Fibroblast of lung (primary cell): ENCODE measurements around the gene NAB2. TPM values are rescaled to one million over a fixed set of nuclear protein-coding genes. Genes with fewer than 3 reads are reported as not detected.

ENCODE experiments used
- DNase-seq, 2 donors: peaks; one replicate each; pipeline versions ENCODE4 v3.0.0 to v3.0.0-alpha.2; 2010; ENCODE audit warnings: low read depth in 2 of 2
- H2AFZ ChIP-seq: 2 replicates; pipeline ENCODE4 v1.5.1; 2012; ENCODE audit warnings: low read length, control low read depth, inconsistent platforms
- H3K27ac ChIP-seq: 2 replicates; pipeline ENCODE4 v1.5.1; 2011; ENCODE audit warnings: low read length, control low read depth; ENCODE audit not compliant: insufficient read depth
- H3K27me3 ChIP-seq: 2 replicates; pipeline ENCODE4 v1.5.1; 2011; ENCODE audit warnings: mild to moderate bottlenecking, low read length; ENCODE audit not compliant: control insufficient read depth, insufficient read depth
- H3K36me3 ChIP-seq: 2 replicates; pipeline ENCODE4 v1.5.1; 2011; ENCODE audit warnings: low read length; ENCODE audit not compliant: control insufficient read depth, insufficient read depth
- H3K4me1 ChIP-seq: 2 replicates; pipeline ENCODE4 v1.5.1; 2011; ENCODE audit warnings: low read length; ENCODE audit not compliant: control insufficient read depth, insufficient read depth; ENCODE audit errors: extremely low read depth
- H3K4me2 ChIP-seq: 2 replicates; pipeline ENCODE4 v1.5.1; 2011; ENCODE audit warnings: low read length, control low read depth; ENCODE audit not compliant: insufficient read depth; ENCODE audit errors: extremely low read depth
- H3K4me3 ChIP-seq, 4 experiments: fragments of 200-600 bp in 1 of 4; sonication (generic) in 1 of 4; replicated peaks in 1 of 4; 2 replicates each; pipeline ENCODE4 v1.5.1; 2011 to 2016; ENCODE audit warnings: low read length in 4 of 4, low read depth in 3 of 4, mild to moderate bottlenecking in 3 of 4, control low read depth in 2 of 4, inconsistent platforms in 1 of 4, mixed read lengths in 1 of 4; ENCODE audit not compliant: insufficient read depth in 1 of 4; ENCODE audit errors: control extremely low read depth in 1 of 4
- H3K79me2 ChIP-seq: 2 replicates; pipeline ENCODE4 v1.5.1; 2012; ENCODE audit warnings: mild to moderate bottlenecking, low read length, inconsistent platforms; ENCODE audit not compliant: control insufficient read depth, insufficient read depth
- H3K9ac ChIP-seq: 2 replicates; pipeline ENCODE4 v1.5.1; 2011; ENCODE audit warnings: mild to moderate bottlenecking, low read length, control low read depth; ENCODE audit not compliant: insufficient read depth
- H3K9me3 ChIP-seq: 2 replicates; pipeline ENCODE4 v1.5.1; 2012; ENCODE audit warnings: low read depth, low read length; ENCODE audit not compliant: control insufficient read depth, insufficient read depth
- H4K20me1 ChIP-seq: 2 replicates; pipeline ENCODE4 v1.5.1; 2011; ENCODE audit warnings: low read length; ENCODE audit not compliant: control insufficient read depth, insufficient read depth; ENCODE audit errors: extremely low read depth
- EZH2 ChIP-seq: IDR thresholded peaks from 2 replicates; pipeline ENCODE4 v1.5.1; 2012; ENCODE audit warnings: low read length, control low read depth, mild to moderate bottlenecking; ENCODE audit errors: missing control alignments
- polyA plus RNA-seq, 2 donors: library from polyadenylated mRNA; depleted of rRNA in 1 of 2; stranded (reverse) in 1 of 2; unstranded in 1 of 2; fragments of >200 nt; gene quantifications; 2 replicates each; pipeline ENCODE4 v1.2.1, GENCODE V29; 2011 to 2012; ENCODE audit warnings: missing spikeins in 1 of 2
- total RNA-seq: library from RNA; depleted of rRNA; stranded (reverse); fragments of >200 nt; gene quantifications from 2 replicates; pipeline ENCODE4 v1.2.1, GENCODE V29; 2014
- TF ChIP-seq, protein P1 (sequence below), 2 donors: IDR thresholded peaks in 1 of 2; conservative IDR thresholded peaks in 1 of 2; 1 replicate in 1 of 2; 2 replicates in 1 of 2; pipeline ENCODE4 v1.5.1; 2011 to 2012; ENCODE audit warnings: low read length in 2 of 2, control low read depth in 1 of 2, inconsistent platforms in 1 of 2, low read depth in 1 of 2, mild to moderate bottlenecking in 1 of 2

The NAB2 gene
- total and polyA plus RNA-seq, 2 donors (not counting 1 experiment from before 2014, with no cell fraction given), result 31.3 to 39.6 TPM

DNA sequence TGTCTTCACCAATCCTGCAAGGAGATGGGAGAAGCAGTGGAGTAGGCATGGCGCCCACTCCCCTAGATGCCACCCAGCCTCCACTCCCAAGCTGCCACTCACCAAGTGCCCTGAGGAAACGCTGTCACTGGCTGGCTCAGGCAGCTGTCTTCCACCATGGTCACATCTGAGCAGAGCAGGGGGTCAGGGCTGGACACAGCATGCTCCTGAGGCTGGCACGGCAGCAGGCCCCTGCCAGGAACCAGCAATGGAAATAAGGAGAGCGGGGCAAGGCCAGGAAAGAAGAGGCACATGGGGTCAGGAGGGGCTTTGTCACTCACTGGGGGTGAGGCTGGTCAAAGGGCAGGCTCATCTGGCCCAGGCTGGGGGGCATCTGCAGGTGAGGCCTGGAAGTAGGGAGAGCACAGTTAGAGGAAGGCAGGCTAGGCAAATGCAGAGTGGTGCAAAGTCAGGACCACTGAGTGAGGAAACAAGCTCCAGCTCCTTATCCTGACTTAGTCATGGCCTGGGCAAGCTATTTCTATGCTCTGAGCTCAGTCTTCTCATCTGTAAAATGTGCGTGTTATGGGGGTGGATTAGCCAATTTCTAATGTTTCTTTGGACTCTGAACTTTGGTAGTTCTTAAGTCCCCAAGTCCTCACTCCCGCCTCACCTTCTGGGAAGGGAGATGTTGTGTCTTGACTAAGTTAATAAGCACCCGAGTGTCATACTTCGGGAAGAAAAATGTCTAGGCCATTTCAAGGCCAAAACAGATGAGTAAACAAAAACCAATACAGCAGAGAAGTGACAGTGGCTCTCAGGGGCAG lies 8.0 kb downstream of the NAB2 start:
- Histone ChIP-seq H3K4me2 (no peak overlapping the region), H3K27ac (no peak overlapping the region), H3K4me1 (peaks cover 20% of the 10 kb centered on the region), H3K9me3 (no peaks in the 10 kb centered on the region), H3K27me3 (no peaks in the 10 kb centered on the region), H4K20me1 (no peaks in the 10 kb centered on the region), H3K36me3 (peaks cover 42% of the 10 kb centered on the region), H3K9ac (no peak overlapping the region), H3K79me2 (peaks cover 17% of the 10 kb centered on the region), H2AFZ (no peak overlapping the region), H3K4me3 (no peak overlapping the region)
- no peak for TF ChIP-seq EZH2
- TF ChIP-seq, protein P1, sequence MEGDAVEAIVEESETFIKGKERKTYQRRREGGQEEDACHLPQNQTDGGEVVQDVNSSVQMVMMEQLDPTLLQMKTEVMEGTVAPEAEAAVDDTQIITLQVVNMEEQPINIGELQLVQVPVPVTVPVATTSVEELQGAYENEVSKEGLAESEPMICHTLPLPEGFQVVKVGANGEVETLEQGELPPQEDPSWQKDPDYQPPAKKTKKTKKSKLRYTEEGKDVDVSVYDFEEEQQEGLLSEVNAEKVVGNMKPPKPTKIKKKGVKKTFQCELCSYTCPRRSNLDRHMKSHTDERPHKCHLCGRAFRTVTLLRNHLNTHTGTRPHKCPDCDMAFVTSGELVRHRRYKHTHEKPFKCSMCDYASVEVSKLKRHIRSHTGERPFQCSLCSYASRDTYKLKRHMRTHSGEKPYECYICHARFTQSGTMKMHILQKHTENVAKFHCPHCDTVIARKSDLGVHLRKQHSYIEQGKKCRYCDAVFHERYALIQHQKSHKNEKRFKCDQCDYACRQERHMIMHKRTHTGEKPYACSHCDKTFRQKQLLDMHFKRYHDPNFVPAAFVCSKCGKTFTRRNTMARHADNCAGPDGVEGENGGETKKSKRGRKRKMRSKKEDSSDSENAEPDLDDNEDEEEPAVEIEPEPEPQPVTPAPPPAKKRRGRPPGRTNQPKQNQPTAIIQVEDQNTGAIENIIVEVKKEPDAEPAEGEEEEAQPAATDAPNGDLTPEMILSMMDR (conservative IDR thresholded peaks at IDR 0.05 in 1 of 2, IDR thresholded peaks at IDR 0.05 in 1 of 2; ENCODE audit: low read depth in 1 of 2, low read length in 2 of 2), result no peak
- DNase-seq, result no peak

DNA sequence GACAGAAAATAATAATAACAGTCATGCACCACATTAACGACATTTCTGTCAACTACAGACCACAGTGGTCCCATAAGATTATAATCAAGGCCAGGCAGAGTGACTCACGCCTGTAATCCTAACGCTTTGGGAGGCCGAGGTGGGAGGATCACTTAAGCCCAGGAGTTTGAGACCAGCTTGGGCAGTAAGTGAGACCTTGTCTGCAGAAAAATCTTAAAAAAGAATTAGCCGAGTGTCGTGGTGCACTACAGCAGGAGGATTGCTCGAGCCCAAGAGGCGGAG lies 8.6 kb downstream of the NAB2 start:
- peaks cover 40% of the 10 kb centered on the region for H3K36me3 ChIP-seq
- H3K79me2 ChIP-seq, result peaks cover 12% of the 10 kb centered on the region
- no peak for TF ChIP-seq EZH2
- TF ChIP-seq, protein P1 (conservative IDR thresholded peaks at IDR 0.05 in 1 of 2, IDR thresholded peaks at IDR 0.05 in 1 of 2; ENCODE audit: low read depth in 1 of 2, low read length in 2 of 2), result no peak
- H3K9me3 ChIP-seq, result no peaks in the 10 kb centered on the region
- peaks cover 18% of the 10 kb centered on the region for H3K4me1 ChIP-seq
- H4K20me1 ChIP-seq, result no peaks in the 10 kb centered on the region
- H3K4me2 ChIP-seq, result no peak overlapping the region
- no peak overlapping the region for H3K4me3 ChIP-seq
- H2AFZ ChIP-seq, result no peak overlapping the region
- H3K27ac ChIP-seq, result no peak overlapping the region
- H3K27me3 ChIP-seq, result no peaks in the 10 kb centered on the region
- no peak overlapping the region for H3K9ac ChIP-seq
- no peak for DNase-seq

DNA sequence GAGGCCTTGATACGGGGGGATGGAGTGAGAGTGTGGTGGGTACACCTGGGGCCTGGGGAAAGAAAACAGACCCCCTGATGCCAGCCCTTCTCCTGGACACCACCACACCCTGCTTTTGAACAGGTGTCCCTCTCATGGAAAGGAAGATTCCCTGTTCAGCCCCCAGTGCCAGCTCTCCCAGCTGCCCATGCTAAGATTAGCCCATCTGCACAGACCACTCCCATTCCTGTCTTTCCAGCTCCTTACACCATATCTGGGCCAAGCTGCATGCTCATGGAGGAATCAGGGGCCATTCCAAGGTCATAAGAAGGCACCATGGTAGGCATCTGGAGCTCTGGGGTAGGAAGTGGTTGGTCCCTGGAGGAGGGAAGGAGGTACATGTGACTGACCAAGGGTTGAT lies 9.6 kb downstream of the NAB2 start:
- DNase-seq, result no peak
- no peak for TF ChIP-seq EZH2
- TF ChIP-seq, protein P1 (conservative IDR thresholded peaks at IDR 0.05 in 1 of 2, IDR thresholded peaks at IDR 0.05 in 1 of 2; ENCODE audit: low read depth in 1 of 2, low read length in 2 of 2), result no peak
- no peak overlapping the region for H2AFZ ChIP-seq
- peaks cover 3% of the 10 kb centered on the region for H3K79me2 ChIP-seq
- H3K4me1 ChIP-seq, result peaks cover 11% of the 10 kb centered on the region
- H3K27ac ChIP-seq, result no peak overlapping the region
- no peaks in the 10 kb centered on the region for H4K20me1 ChIP-seq
- H3K36me3 ChIP-seq, result peaks cover 35% of the 10 kb centered on the region
- no peak overlapping the region for H3K9ac ChIP-seq
- no peak overlapping the region for H3K4me3 ChIP-seq
- no peaks in the 10 kb centered on the region for H3K27me3 ChIP-seq
- no peak overlapping the region for H3K4me2 ChIP-seq
- H3K9me3 ChIP-seq, result no peaks in the 10 kb centered on the region
